K562 (cell line): ENCODE data around the gene ZC3H10. TPM values are rescaled to one million over a fixed set of nuclear protein-coding genes. Genes with fewer than 3 reads are reported as not detected.

ENCODE experiments used
- BRCA1 ChIP-seq, 2 experiments: fragments of 450-650 bp in 1 of 2; sonication (generic) in 1 of 2; formaldehyde crosslinking in 1 of 2; IDR thresholded peaks; 2 replicates each; pipeline versions ENCODE4 v1.5.0 to v1.6.1; 2017 to 2020; ENCODE audit warnings: mild to moderate bottlenecking in 1 of 2, missing genetic modification reagents in 1 of 2
- CCAR2 ChIP-seq: fragments of 200-400 bp; formaldehyde crosslinking; IDR thresholded peaks from 2 replicates; pipeline ENCODE4 v1.6.1; 2017; ENCODE audit warnings: mild to moderate bottlenecking, low read depth, low read length
- ELF2 ChIP-seq: fragments of 250-450 bp; sonication (Bioruptor Pico); IDR thresholded peaks from 2 replicates; pipeline ENCODE4 v1.5.0; 2021; ENCODE audit warnings: mild to moderate bottlenecking
- HDAC2 ChIP-seq: fragments of 450-650 bp; IDR thresholded peaks from 2 replicates; pipeline ENCODE4 v1.6.1; 2016; ENCODE audit warnings: mild to moderate bottlenecking
- HDAC8 ChIP-seq: fragments of 450-650 bp; IDR thresholded peaks from 2 replicates; pipeline ENCODE4 v1.6.1; 2016; ENCODE audit warnings: mild to moderate bottlenecking, missing genetic modification characterization, moderate library complexity, missing compliant biosample characterization
- MCM2 ChIP-seq: fragments of 450-650 bp; IDR thresholded peaks from 2 replicates; pipeline ENCODE4 v1.6.1; 2017; ENCODE audit warnings: low read depth, mild to moderate bottlenecking
- MTA2 ChIP-seq: fragments of 450-650 bp; IDR thresholded peaks from 2 replicates; pipeline ENCODE4 v1.6.1; 2016; ENCODE audit warnings: low read depth
- PHF8 ChIP-seq: fragments of 200-600 bp; sonication (generic); IDR thresholded peaks from 2 replicates; pipeline ENCODE4 v1.6.1; 2012; ENCODE audit warnings: mixed run types, mild to moderate bottlenecking, inconsistent platforms, low read length, moderate library complexity, borderline replicate concordance
- POLR3A ChIP-seq: IDR thresholded peaks from 2 replicates; pipeline ENCODE4 v1.6.1; 2011; ENCODE audit warnings: borderline replicate concordance, mild to moderate bottlenecking, moderate library complexity; ENCODE audit not compliant: insufficient read length, insufficient read depth; ENCODE audit errors: extremely low read depth
- RCOR1 ChIP-seq, 2 experiments: IDR thresholded peaks; 2 replicates each; pipeline ENCODE4 v1.6.1; 2012; ENCODE audit warnings: low read depth in 2 of 2, low read length in 2 of 2, borderline replicate concordance in 1 of 2, improper control_type of control experiment in 1 of 2
- RFX5 ChIP-seq: IDR thresholded peaks from 2 replicates; pipeline ENCODE4 v1.6.1; 2011; ENCODE audit warnings: low read depth, mild to moderate bottlenecking, improper control_type of control experiment, low read length
- SRSF9 ChIP-seq: fragments of 200-400 bp; formaldehyde crosslinking; IDR thresholded peaks from 2 replicates; pipeline ENCODE4 v1.6.1; 2017; ENCODE audit warnings: low read depth, low read length, borderline replicate concordance
- TOE1 ChIP-seq, 2 experiments: fragments of 450-650 bp in 1 of 2; sonication (generic) in 1 of 2; formaldehyde crosslinking in 1 of 2; IDR thresholded peaks; 2 replicates each; pipeline versions ENCODE4 v1.7.1 to v1.8.0; 2016 to 2022; ENCODE audit warnings: borderline replicate concordance in 2 of 2, mild to moderate bottlenecking in 2 of 2, antibody characterized with exemption in 1 of 2, inconsistent platforms in 1 of 2, low read depth in 1 of 2, missing genetic modification reagents in 1 of 2, moderate library complexity in 1 of 2
- ZNF830 ChIP-seq: fragments of 250-450 bp; sonication (Bioruptor Pico); IDR thresholded peaks from 2 replicates; pipeline ENCODE4 v1.5.0; 2021; ENCODE audit warnings: mild to moderate bottlenecking
- polyA plus RNA-seq, 8 experiments: library from polyadenylated mRNA; depleted of rRNA in 4 of 8; stranded (reverse) in 5 of 8; unstranded in 3 of 8; fragments of >200 nt; fragmentation: Nextera tagmentation in 2 of 8; fragmentation: Illumina TruSeq in 1 of 8; extraction: Ambion mirVana in 2 of 8; extraction: Trizol in 1 of 8; gene quantifications; 2 replicates each; pipeline versions ENCODE4 v1.2.1 to v1.2.3, GENCODE V29; 2011 to 2014; ENCODE audit warnings: inconsistent platforms in 1 of 8, missing spikeins in 1 of 8
- total RNA-seq, 7 experiments: library from RNA; depleted of rRNA in 6 of 7; stranded (reverse); fragments of >200 nt in 6 of 7; fragmentation: Illumina TruSeq in 2 of 7; extraction: Trizol in 2 of 7; gene quantifications; 2 replicates each; pipeline versions ENCODE4 v1.2.1 to v1.2.3, GENCODE V29; 2011 to 2021; ENCODE audit warnings: low replicate concordance in 1 of 7
- TF ChIP-seq, protein P1 (sequence below), 3 experiments: fragments of 200-800 bp in 1 of 3; fragments of 250-450 bp in 1 of 3; fragments of 450-650 bp in 1 of 3; sonication (Bioruptor Pico) in 1 of 3; sonication (Bioruptor generic) in 1 of 3; formaldehyde crosslinking in 1 of 3; IDR thresholded peaks; 2 replicates each; pipeline versions ENCODE4 v1.6.1 to v1.8.0; 2016 to 2022; ENCODE audit warnings: mild to moderate bottlenecking in 2 of 3, missing genetic modification characterization in 2 of 3, missing compliant biosample characterization in 1 of 3, moderate library complexity in 1 of 3
- TF ChIP-seq, protein P2 (sequence below): fragments of 450-650 bp; formaldehyde crosslinking; IDR thresholded peaks from 2 replicates; pipeline ENCODE4 v1.4.0; 2020; ENCODE audit warnings: mild to moderate bottlenecking, moderate library complexity
- TF ChIP-seq, protein P3 (sequence below): fragments of 250-450 bp; sonication (Bioruptor Pico); IDR thresholded peaks from 2 replicates; pipeline ENCODE4 v1.9.0; 2021; ENCODE audit warnings: mild to moderate bottlenecking, inconsistent platforms

ZC3H10 gene
- total and polyA plus RNA-seq, 9 of the 15 experiments (the other 6 are each of a cell fraction or from before 2014, with no cell fraction given): 0.31 to 4.1 (median 1.6) TPM

- TF ChIP-seq RCOR1 (IDR thresholded peaks at IDR 0.05; ENCODE audit: borderline replicate concordance in 1 of 2, low read depth in 2 of 2, low read length in 2 of 2) (peak in 1 of 2 experiments; percentile 63; a peak in 1 of 4 replicates), HDAC2 (no peak), ZNF830 (CRISPR knock-in tag) (peak; percentile 50; the same call in 1 of the 2 replicates), TOE1 (IDR thresholded peaks at IDR 0.05; ENCODE audit: borderline replicate concordance) (no peak), TOE1 (CRISPR knock-in tag; IDR thresholded peaks at IDR 0.05; ENCODE audit: borderline replicate concordance, low read depth) (no peak), SRSF9 (no peak), HDAC8 (tag) (no peak), PHF8 (no peak), ELF2 (no peak), RFX5 (no peak), MTA2 (no peak), BRCA1 (IDR thresholded peaks at IDR 0.05) (no peak), BRCA1 (CRISPR knock-in tag; IDR thresholded peaks at IDR 0.05) (no peak), POLR3A (no peak), CCAR2 (no peak), MCM2 (no peak)
- TF ChIP-seq, protein P1, sequence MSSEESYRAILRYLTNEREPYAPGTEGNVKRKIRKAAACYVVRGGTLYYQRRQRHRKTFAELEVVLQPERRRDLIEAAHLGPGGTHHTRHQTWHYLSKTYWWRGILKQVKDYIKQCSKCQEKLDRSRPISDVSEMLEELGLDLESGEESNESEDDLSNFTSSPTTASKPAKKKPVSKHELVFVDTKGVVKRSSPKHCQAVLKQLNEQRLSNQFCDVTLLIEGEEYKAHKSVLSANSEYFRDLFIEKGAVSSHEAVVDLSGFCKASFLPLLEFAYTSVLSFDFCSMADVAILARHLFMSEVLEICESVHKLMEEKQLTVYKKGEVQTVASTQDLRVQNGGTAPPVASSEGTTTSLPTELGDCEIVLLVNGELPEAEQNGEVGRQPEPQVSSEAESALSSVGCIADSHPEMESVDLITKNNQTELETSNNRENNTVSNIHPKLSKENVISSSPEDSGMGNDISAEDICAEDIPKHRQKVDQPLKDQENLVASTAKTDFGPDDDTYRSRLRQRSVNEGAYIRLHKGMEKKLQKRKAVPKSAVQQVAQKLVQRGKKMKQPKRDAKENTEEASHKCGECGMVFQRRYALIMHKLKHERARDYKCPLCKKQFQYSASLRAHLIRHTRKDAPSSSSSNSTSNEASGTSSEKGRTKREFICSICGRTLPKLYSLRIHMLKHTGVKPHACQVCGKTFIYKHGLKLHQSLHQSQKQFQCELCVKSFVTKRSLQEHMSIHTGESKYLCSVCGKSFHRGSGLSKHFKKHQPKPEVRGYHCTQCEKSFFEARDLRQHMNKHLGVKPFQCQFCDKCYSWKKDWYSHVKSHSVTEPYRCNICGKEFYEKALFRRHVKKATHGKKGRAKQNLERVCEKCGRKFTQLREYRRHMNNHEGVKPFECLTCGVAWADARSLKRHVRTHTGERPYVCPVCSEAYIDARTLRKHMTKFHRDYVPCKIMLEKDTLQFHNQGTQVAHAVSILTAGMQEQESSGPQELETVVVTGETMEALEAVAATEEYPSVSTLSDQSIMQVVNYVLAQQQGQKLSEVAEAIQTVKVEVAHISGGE (CRISPR knock-in tag; IDR thresholded peaks at IDR 0.05): 0 out of 6 replicates have a peak, but pooled peaks of 1 of the 3 experiments have one; percentile 58
- TF ChIP-seq, protein P2, sequence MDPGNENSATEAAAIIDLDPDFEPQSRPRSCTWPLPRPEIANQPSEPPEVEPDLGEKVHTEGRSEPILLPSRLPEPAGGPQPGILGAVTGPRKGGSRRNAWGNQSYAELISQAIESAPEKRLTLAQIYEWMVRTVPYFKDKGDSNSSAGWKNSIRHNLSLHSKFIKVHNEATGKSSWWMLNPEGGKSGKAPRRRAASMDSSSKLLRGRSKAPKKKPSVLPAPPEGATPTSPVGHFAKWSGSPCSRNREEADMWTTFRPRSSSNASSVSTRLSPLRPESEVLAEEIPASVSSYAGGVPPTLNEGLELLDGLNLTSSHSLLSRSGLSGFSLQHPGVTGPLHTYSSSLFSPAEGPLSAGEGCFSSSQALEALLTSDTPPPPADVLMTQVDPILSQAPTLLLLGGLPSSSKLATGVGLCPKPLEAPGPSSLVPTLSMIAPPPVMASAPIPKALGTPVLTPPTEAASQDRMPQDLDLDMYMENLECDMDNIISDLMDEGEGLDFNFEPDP (CRISPR knock-in tag): no peak
- TF ChIP-seq, protein P3, sequence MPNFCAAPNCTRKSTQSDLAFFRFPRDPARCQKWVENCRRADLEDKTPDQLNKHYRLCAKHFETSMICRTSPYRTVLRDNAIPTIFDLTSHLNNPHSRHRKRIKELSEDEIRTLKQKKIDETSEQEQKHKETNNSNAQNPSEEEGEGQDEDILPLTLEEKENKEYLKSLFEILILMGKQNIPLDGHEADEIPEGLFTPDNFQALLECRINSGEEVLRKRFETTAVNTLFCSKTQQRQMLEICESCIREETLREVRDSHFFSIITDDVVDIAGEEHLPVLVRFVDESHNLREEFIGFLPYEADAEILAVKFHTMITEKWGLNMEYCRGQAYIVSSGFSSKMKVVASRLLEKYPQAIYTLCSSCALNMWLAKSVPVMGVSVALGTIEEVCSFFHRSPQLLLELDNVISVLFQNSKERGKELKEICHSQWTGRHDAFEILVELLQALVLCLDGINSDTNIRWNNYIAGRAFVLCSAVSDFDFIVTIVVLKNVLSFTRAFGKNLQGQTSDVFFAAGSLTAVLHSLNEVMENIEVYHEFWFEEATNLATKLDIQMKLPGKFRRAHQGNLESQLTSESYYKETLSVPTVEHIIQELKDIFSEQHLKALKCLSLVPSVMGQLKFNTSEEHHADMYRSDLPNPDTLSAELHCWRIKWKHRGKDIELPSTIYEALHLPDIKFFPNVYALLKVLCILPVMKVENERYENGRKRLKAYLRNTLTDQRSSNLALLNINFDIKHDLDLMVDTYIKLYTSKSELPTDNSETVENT (CRISPR knock-in tag): no peak
Measured at GRCh38 chr12:56129206-56129941, 11.3 kb downstream of the ZC3H10 start (continued).
